ENCODE measurements around the gene TMPRSS6. TPM values are rescaled to one million over a fixed set of nuclear protein-coding genes. Genes with fewer than 3 reads are reported as not detected.

TMPRSS6 gene
- total RNA-seq, 4 donors from 2014 or later, result 0.16 to 4.9 (median 0.41) TPM; not detected in 1

- Histone ChIP-seq H3K9me3 (no peaks in the 10 kb centered on the region), H3K4me1 (peaks cover 9 to 41% (median 25%) of the 10 kb centered on the region in 4 donors), H3K27ac (peak overlapping the region; percentile 82 to 88 (median 86)), H3K4me3 (peak overlapping the region in 1 of 4 donors; percentile 23), H3K27me3 (peaks cover 7% of the 10 kb centered on the region), H3K36me3 (peaks cover 0 to 12% (median under 1%) of the 10 kb centered on the region in 4 donors)
- in situ Hi-C loops (cut with MboI; ENCODE audit: low pct_ligation_motif_present in 1 of 4, low pct_unique_long_range_greater_than_20kb in 1 of 4, low sequenced_read_pairs in 3 of 4), result no loop called here
- TF ChIP-seq CTCF (IDR thresholded peaks at IDR 0.05), result no peak
- TF ChIP-seq POLR2AphosphoS5 (IDR thresholded peaks at IDR 0.05), result peak in 2 of 3 donors; percentile 49 to 59
- no peak for TF ChIP-seq EP300 (IDR thresholded peaks at IDR 0.05; ENCODE audit: low read depth)
- peak; percentile 62 for TF ChIP-seq POLR2A (IDR thresholded peaks at IDR 0.05)
- peak; percentile 87 for DNase-seq
- 51 to 62% methylated on average over 3 to 18 of the region's 18 CpGs for WGBS, 2 donors (ENCODE audit: low coverage in 1 of 2)
- intact Hi-C loops (cut with DNase I; ENCODE audit: low total_unique reads), result no loop called here
These were observed 76.7 kb downstream of the TMPRSS6 start for GRCh38 chr22:37032535-37033460.

GRCh38 chr22:37032134-37032534, 77.4 kb downstream of the TMPRSS6 start:
- intact Hi-C loops (cut with DNase I; ENCODE audit: low total_unique reads) (no loop called here), in situ Hi-C loops (cut with MboI; ENCODE audit: low pct_ligation_motif_present in 1 of 4, low pct_unique_long_range_greater_than_20kb in 1 of 4, low sequenced_read_pairs in 3 of 4) (no loop called here)
- H3K27ac ChIP-seq, result peak overlapping the region; percentile 82 to 88 (median 86)
- no peaks in the 10 kb centered on the region for H3K9me3 ChIP-seq
- 35 to 66% methylated on average over 2 of the region's 2 CpGs for WGBS, 2 donors (ENCODE audit: low coverage in 1 of 2)
- peaks cover 0 to 13% (median 3%) of the 10 kb centered on the region in 4 donors for H3K36me3 ChIP-seq
- TF ChIP-seq POLR2AphosphoS5 (IDR thresholded peaks at IDR 0.05) (no peak), EP300 (IDR thresholded peaks at IDR 0.05; ENCODE audit: low read depth) (no peak), CTCF (IDR thresholded peaks at IDR 0.05) (no peak), POLR2A (IDR thresholded peaks at IDR 0.05) (no peak)
- peaks cover 2% of the 10 kb centered on the region for H3K27me3 ChIP-seq
- DNase-seq, result no peak
- H3K4me1 ChIP-seq, result peaks cover 9 to 41% (median 25%) of the 10 kb centered on the region in 4 donors
- peak overlapping the region in 1 of 4 donors; percentile 23 for H3K4me3 ChIP-seq

- 83 to 100% methylated on average over 1 to 14 of the region's 14 CpGs for WGBS, 2 donors (ENCODE audit: low coverage in 1 of 2)
- Histone ChIP-seq H3K27me3 (no peaks in the 10 kb centered on the region), H3K27ac (peak overlapping the region; percentile 82 to 88 (median 86)), H3K4me1 (peaks cover 9 to 46% (median 25%) of the 10 kb centered on the region in 4 donors), H3K36me3 (peaks cover 0 to 16% (median 4%) of the 10 kb centered on the region in 4 donors), H3K9me3 (no peaks in the 10 kb centered on the region), H3K4me3 (no peak overlapping the region)
- no peak for DNase-seq
- in situ Hi-C loops (cut with MboI; ENCODE audit: low pct_ligation_motif_present in 1 of 4, low pct_unique_long_range_greater_than_20kb in 1 of 4, low sequenced_read_pairs in 3 of 4) (no loop called here), intact Hi-C loops (cut with DNase I; ENCODE audit: low total_unique reads) (no loop called here)
- TF ChIP-seq CTCF (IDR thresholded peaks at IDR 0.05), result no peak
- TF ChIP-seq POLR2A (IDR thresholded peaks at IDR 0.05), result no peak
- TF ChIP-seq EP300 (IDR thresholded peaks at IDR 0.05; ENCODE audit: low read depth), result no peak
- no peak for TF ChIP-seq POLR2AphosphoS5 (IDR thresholded peaks at IDR 0.05)
These were observed 78.8 kb downstream of the TMPRSS6 start for GRCh38 chr22:37030560-37031281.

Measured in transverse colon (tissue), 4 donors.